Activated T-cell treated with anti-CD3 and anti-CD28 coated beads for 4 hours (primary cell): ENCODE results near the gene PSG5.
"Not testable (repeated sequence)": the region's sequence is repeated elsewhere in the genome, so short reads cannot be mapped to it uniquely, and the experiment has no call there.

Experiments used
- DNase-seq: peaks from one replicate; pipeline ENCODE4 v3.0.0-alpha.2; 2020

PSG5 gene

DNA sequence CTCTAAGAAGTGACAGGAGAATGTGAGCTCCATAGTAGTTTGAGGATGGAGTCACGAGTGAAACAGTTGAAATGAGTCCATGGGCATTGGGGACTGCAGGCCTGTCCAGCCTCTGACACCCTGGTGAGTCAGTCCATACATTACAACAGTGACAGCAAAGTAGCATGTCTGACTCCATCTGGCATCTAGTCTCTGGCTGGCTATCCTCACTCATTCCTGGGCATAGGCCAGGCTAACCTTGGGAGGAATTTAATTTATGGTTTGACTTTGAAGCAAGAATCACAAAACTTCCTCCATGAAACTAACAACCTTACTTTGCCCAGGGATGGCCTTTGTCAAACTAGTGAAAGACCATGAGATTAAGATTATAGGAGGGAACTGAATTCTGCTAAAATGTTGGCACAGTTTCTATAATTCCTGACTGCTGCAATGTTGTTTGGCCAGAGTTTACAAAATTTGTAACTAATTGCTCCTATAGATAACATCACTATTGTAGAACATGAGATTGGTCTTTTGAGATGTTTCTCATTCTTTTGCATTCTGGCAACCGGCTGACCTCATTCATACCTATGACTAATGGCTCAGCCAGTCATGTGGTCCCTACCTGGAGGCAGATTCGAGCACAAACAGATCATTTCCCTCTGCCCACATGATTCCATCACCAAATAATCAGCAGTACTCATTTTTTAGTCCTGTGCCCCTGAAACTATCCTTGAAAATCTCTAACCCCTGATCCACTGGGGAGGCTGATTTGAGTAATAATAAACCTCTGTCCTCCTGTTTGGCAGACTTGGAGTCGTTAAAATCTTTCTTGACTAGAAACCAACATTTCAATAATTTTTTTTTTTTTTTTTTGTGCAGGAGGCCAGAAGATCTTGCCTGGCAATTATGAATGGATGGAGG, 4.2 kb downstream of the PSG5 start:
- DNase-seq: not testable (repeated sequence)

DNA sequence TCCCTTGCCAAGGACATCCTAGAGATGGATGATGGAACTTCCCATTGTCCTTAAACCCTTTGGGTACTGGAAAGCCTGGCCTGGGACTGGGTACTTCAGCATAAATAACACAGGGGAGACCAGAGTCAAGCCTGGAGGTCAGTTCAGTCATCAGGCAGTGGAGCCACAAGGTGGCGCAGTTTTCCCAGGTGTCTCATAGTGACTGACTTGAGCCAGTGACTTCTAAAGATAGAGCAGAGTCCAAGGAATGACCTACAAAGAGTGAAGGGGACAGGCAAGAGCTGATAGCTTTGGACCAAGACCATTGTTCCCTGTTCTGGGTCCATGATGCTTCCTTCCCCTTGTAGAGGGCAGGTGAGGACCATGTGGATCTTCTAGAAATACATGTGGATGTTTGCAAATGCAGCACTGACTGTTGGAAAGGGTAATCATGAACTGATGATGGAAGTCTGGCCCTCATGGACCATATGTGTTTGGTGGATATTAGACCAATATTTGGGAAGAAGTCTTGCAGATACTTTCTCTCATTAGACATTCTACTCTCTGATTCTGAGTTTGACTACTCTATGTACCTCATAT, 6.7 kb downstream of the PSG5 start:
- not testable (repeated sequence) for DNase-seq

DNA sequence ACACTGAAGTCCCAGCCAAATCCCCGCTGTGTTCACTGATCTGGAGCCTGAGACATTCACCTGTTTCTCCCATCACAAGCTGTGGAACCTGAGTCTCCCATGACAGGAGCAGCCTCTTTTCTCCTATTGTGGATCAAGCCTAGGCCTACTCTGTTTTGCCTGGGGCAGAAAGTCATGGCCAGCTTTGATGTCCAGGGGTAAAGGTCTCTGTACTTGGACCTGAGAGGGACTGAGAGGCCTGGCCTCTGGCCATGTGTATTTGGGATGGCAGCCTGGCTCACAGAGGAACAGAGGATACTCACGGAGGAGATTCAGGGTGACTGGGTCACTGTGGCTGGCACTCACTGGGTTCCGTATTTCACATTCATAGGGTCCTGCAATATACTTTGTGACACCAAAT, 7.8 kb downstream of the PSG5 start:
- not testable (repeated sequence) for DNase-seq

- not testable (repeated sequence) for DNase-seq
Observed at GRCh38 chr19:43165906-43166305, 20.4 kb downstream of the PSG5 start.

GRCh38 chr19:43163135-43163534, 23.2 kb downstream of the PSG5 start:
- not testable (repeated sequence) for DNase-seq

GRCh38 chr19:43162261-43162660, 24.1 kb downstream of the PSG5 start:
- not testable (repeated sequence) for DNase-seq

- no peak for DNase-seq
Observed at GRCh38 chr19:43152214-43152613, 34.1 kb downstream of the PSG5 start.

DNA sequence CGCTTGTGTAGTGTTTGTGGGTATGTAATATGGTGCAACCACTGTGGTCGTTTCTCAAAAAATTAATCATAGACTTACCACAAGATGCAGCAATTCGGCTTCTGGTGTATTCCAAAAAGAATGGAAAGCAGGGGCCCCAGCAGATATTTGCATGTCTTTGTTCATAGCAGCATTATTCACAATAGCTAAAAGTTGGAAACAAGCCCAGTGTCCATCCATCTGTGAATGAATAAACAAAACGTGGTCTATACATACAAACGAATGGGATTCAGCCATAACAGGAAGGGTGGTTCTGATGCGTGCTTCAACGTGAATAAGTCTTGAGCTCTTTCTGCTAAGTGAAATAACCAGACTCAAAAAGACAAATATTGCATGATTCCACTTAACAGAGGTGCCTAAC, 36.5 kb downstream of the PSG5 start:
- not testable (repeated sequence) for DNase-seq

GRCh38 chr19:43148233-43148632, 38.1 kb downstream of the PSG5 start:
- DNase-seq: no peak

GRCh38 chr19:43141763-43142162, 44.6 kb downstream of the PSG5 start:
- not testable (repeated sequence) for DNase-seq

DNA sequence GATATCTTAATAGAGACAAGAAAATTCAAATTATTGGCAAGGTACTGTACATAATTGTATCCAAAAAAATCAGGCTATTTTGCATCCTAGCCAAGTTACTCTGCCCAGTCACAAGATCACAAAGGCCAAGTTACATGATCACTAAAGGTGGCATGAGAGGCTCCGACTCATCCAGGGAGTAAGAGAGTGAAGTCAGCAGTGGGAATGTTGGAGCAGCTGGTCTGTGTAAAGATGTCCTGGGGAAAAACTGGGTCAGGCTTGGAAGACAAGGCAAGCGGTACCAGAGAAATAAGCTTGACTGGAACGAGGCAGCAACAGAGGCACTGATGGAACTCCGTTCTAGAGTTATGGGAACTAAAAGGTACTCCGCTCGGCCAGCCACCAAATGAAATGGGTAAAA, 53.6 kb downstream of the PSG5 start:
- DNase-seq: no peak

- DNase-seq: not testable (repeated sequence)
Observed at GRCh38 chr19:43131281-43131842, 55.0 kb downstream of the PSG5 start.

DNA sequence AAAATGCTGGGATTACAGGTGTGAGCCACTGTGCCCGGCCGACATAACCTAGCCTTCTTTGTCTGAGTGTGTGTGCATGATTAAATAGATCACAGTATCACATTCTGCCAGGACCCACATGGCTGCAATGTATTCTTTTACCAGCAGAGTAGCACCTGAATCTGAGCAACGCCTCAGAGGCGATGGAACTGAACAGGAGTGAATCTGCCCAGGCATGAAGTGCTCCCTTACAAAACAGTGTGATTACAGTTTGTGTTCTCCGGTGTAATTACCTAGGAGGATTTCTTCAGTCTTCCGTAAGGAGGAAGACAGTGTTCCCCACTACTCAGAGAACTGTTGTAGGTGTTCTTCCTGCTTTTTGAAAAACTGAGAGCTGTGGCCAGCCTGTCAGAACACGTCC, 57.1 kb downstream of the PSG5 start:
- not testable (repeated sequence) for DNase-seq

DNA sequence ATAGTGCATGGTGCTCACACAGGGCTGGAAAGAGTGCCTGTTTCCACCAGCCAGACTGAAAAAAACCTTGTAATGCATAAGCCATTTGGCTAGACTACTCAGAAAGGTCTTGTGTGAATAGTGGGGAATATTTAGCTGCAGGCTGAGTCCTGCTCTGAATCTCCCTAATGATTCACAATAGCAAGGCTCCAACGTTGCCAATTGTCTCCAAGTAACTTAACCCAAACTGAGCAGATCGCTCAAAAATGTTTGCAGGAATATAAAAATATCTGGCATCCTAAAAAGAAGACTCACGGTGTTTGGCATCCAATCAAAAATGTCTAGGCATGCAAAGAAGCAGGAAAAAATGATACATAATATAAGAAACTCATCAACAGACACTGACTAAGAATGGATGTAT, 59.0 kb downstream of the PSG5 start:
- DNase-seq: not testable (repeated sequence)

- no peak for DNase-seq
Observed at GRCh38 chr19:43126720-43127119, 59.6 kb downstream of the PSG5 start.

GRCh38 chr19:43124360-43124759, 62.0 kb downstream of the PSG5 start:
- no peak for DNase-seq

- DNase-seq: not testable (repeated sequence)
Observed at GRCh38 chr19:43120433-43121026, 65.8 kb downstream of the PSG5 start.

GRCh38 chr19:43119526-43119925, 66.8 kb downstream of the PSG5 start:
- not testable (repeated sequence) for DNase-seq
